ENCODE data around the gene OR1I1. TPM values are rescaled to one million over a fixed set of nuclear protein-coding genes. Genes with fewer than 3 reads are reported as not detected.

OR1I1 gene
- total RNA-seq, 1 experiment from 2014 or later, result not detected

DNA sequence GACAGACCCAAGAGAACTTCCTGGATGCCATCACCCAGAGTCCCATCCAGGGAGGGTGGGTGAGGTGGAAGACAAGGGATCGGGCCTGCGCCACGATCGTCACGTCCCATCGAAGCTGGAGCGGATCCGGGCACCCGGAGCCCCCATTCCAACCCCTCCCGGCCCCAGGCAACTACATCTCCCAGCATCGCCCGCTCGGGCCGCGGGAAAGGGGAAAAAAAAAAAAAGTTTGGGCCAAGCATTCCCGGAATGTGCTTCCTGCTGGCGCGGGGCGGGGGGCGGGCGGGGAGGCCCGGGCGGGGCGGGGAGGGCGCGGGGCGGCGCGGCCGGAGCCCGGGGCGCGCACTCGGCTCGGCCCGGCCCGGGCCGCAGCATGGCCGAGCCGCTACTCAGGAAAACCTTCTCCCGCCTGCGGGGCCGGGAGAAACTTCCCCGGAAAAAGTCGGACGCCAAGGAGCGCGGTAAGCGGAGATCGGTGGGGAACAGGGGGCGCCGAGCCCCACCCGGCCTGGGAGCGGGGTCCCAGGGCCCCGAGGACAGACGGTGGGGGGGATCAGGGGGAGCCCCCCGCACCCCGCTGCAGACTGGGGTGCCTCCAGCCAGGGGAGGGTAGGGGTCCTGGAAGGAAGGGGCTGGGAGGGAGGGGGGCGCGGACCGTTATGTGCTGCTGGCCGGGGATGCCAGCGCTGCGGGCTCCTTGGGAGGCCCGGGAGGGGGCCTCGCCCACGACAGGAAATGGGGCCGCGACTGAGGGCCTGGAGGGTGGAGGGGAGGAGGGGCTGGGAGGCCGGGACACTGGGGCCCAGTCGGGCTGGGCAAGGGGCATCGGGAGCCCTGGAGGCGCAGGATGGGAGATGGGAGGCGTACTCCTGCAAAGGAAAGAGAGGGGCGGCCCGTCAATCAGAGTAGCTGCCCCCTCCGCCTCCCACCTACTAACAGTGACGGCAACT, 25.3 kb downstream of the OR1I1 start, which contains the start of gene SYDE1:
Gene SYDE1 (plus strand): TSS at position 341 of the 950 bp plus-strand sequence. CDS start 33 bp downstream, at position 374.
- Mint-ChIP-seq H3K27me3 (ENCODE audit: low read depth) (peaks cover 8% of the 10 kb centered on the region; the same call in 1 of the 2 replicates), H3K27ac (peak within 1 kb of the TSS; percentile 72), H3K4me1 (peaks cover 13% of the 10 kb centered on the region), H3K36me3 (peaks cover 11% of the 10 kb centered on the region), H3K4me3 (peak within 1 kb of the TSS; percentile 78), H3K9me3 (peaks cover 3% of the 10 kb centered on the region; the same call in 1 of the 2 replicates)
- ChIA-PET POLR2A (interaction anchor here (0.6 to 1.5 kb wide), 2 partner anchors 14 to 312 kb away, joined by 4 to 6 read pairs; partner anchors contain the start of gene AKAP8L), CTCF (interaction anchor here (0.8 to 4.1 kb wide), 5 partner anchors 15 to 321 kb away, joined by 3 to 33 read pairs (median 5); no protein-coding TSS in a partner anchor)
- peak; percentile 71 for DNase-seq (ENCODE audit: low spot score)
- TF ChIP-seq, protein P1, sequence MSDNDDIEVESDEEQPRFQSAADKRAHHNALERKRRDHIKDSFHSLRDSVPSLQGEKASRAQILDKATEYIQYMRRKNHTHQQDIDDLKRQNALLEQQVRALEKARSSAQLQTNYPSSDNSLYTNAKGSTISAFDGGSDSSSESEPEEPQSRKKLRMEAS (CRISPR knock-in tag; IDR thresholded peaks at IDR 0.05), result no peak
- TF ChIP-seq, protein P2, sequence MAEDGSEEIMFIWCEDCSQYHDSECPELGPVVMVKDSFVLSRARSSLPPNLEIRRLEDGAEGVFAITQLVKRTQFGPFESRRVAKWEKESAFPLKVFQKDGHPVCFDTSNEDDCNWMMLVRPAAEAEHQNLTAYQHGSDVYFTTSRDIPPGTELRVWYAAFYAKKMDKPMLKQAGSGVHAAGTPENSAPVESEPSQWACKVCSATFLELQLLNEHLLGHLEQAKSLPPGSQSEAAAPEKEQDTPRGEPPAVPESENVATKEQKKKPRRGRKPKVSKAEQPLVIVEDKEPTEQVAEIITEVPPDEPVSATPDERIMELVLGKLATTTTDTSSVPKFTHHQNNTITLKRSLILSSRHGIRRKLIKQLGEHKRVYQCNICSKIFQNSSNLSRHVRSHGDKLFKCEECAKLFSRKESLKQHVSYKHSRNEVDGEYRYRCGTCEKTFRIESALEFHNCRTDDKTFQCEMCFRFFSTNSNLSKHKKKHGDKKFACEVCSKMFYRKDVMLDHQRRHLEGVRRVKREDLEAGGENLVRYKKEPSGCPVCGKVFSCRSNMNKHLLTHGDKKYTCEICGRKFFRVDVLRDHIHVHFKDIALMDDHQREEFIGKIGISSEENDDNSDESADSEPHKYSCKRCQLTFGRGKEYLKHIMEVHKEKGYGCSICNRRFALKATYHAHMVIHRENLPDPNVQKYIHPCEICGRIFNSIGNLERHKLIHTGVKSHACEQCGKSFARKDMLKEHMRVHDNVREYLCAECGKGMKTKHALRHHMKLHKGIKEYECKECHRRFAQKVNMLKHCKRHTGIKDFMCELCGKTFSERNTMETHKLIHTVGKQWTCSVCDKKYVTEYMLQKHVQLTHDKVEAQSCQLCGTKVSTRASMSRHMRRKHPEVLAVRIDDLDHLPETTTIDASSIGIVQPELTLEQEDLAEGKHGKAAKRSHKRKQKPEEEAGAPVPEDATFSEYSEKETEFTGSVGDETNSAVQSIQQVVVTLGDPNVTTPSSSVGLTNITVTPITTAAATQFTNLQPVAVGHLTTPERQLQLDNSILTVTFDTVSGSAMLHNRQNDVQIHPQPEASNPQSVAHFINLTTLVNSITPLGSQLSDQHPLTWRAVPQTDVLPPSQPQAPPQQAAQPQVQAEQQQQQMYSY (CRISPR knock-in tag; IDR thresholded peaks at IDR 0.05), result peak; percentile 58
- TF ChIP-seq ZNF423 (CRISPR knock-in tag; IDR thresholded peaks at IDR 0.05) (no peak), SOX15 (CRISPR knock-in tag; IDR thresholded peaks at IDR 0.05) (no peak), EMX1 (CRISPR knock-in tag; IDR thresholded peaks at IDR 0.05) (no peak), JAZF1 (CRISPR knock-in tag; IDR thresholded peaks at IDR 0.05) (no peak), TP53 (CRISPR knock-in tag; IDR thresholded peaks at IDR 0.05) (no peak), TEAD4 (CRISPR knock-in tag; IDR thresholded peaks at IDR 0.05) (no peak), ZNF121 (CRISPR knock-in tag; IDR thresholded peaks at IDR 0.05) (no peak), ZNF671 (CRISPR knock-in tag; IDR thresholded peaks at IDR 0.05) (no peak), ZNF138 (CRISPR knock-in tag; conservative IDR thresholded peaks at IDR 0.05) (no peak)
- TF ChIP-seq, protein P3, sequence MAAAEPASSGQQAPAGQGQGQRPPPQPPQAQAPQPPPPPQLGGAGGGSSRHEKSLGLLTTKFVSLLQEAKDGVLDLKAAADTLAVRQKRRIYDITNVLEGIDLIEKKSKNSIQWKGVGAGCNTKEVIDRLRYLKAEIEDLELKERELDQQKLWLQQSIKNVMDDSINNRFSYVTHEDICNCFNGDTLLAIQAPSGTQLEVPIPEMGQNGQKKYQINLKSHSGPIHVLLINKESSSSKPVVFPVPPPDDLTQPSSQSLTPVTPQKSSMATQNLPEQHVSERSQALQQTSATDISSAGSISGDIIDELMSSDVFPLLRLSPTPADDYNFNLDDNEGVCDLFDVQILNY (CRISPR knock-in tag; IDR thresholded peaks at IDR 0.05), result peak; percentile 83
- TF ChIP-seq, protein P4, sequence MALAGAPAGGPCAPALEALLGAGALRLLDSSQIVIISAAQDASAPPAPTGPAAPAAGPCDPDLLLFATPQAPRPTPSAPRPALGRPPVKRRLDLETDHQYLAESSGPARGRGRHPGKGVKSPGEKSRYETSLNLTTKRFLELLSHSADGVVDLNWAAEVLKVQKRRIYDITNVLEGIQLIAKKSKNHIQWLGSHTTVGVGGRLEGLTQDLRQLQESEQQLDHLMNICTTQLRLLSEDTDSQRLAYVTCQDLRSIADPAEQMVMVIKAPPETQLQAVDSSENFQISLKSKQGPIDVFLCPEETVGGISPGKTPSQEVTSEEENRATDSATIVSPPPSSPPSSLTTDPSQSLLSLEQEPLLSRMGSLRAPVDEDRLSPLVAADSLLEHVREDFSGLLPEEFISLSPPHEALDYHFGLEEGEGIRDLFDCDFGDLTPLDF (CRISPR knock-in tag; IDR thresholded peaks at IDR 0.05), result no peak
- peak; percentile 72 for ATAC-seq

DNA sequence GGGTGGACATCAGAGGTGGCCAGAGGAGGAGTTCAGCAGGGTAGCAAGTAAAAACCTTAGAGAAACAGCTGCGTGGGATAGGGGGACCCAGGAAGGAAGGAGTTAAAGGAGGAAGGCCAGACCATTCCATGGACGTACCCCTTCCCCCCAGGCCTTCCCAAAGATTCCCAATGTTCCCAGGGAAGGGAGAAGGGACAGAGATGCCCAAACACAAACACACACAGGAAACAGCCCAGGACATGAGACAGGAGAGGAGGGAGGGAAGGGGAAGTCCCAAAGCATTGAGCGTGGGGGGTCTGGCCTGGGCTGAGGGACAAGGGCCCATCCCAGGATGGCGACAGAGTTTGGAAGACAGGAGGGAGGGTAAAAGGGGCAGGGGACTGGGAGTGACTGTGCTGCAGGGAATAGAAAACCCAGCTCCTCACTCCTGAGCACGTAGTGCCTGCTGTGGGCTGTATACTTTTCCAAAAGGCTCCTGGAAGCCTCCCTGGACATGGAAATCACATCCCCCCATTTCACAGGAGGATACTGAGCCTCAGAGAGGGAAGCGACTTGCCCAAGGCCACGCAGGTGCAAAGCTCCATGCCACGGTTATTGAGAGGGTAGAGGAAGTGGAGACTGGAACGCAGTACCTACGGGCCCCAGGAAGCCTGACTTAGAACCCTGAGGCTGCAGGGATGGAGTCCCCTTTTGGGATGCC, 26.3 kb downstream of the OR1I1 start:
- Mint-ChIP-seq H3K4me3 (peak overlapping the region; percentile 78), H3K27ac (peak overlapping the region; percentile 72), H3K9me3 (peaks cover 3% of the 10 kb centered on the region; the same call in 1 of the 2 replicates), H3K4me1 (peaks cover 13% of the 10 kb centered on the region), H3K27me3 (ENCODE audit: low read depth) (peaks cover 8% of the 10 kb centered on the region; the same call in 1 of the 2 replicates), H3K36me3 (peaks cover 18% of the 10 kb centered on the region)
- TF ChIP-seq, protein P5, sequence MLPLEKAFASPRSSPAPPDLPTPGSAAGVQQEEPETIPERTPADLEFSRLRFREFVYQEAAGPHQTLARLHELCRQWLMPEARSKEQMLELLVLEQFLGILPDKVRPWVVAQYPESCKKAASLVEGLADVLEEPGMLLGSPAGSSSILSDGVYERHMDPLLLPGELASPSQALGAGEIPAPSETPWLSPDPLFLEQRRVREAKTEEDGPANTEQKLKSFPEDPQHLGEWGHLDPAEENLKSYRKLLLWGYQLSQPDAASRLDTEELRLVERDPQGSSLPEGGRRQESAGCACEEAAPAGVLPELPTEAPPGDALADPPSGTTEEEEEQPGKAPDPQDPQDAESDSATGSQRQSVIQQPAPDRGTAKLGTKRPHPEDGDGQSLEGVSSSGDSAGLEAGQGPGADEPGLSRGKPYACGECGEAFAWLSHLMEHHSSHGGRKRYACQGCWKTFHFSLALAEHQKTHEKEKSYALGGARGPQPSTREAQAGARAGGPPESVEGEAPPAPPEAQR (CRISPR knock-in tag; IDR thresholded peaks at IDR 0.05), result no peak
- no peak for TF ChIP-seq ZNF138 (CRISPR knock-in tag; conservative IDR thresholded peaks at IDR 0.05)
- TF ChIP-seq IRF2 (CRISPR knock-in tag; IDR thresholded peaks at IDR 0.05; ENCODE audit: borderline replicate concordance, low read depth), result no peak
- TF ChIP-seq NFATC4 (CRISPR knock-in tag; IDR thresholded peaks at IDR 0.05), result no peak
- no peak for TF ChIP-seq ZNF232 (CRISPR knock-in tag; IDR thresholded peaks at IDR 0.05)
- TF ChIP-seq SOX15 (CRISPR knock-in tag; IDR thresholded peaks at IDR 0.05), result no peak
- TF ChIP-seq ZNF121 (CRISPR knock-in tag; IDR thresholded peaks at IDR 0.05), result no peak
- ChIA-PET CTCF (interaction anchor here (1.2 to 2.5 kb wide), 2 partner anchors 16 to 70 kb away, joined by 5 to 8 read pairs; no protein-coding TSS in a partner anchor), POLR2A (interaction anchor here (0.6 kb wide), 2 partner anchors 13 to 20 kb away, joined by 6 read pairs; no protein-coding TSS in a partner anchor)
- ATAC-seq (peak; percentile 11; the same call in 1 of the 2 replicates), DNase-seq (ENCODE audit: low spot score) (no peak)
